SK-N-SH treated with all-trans-retinoic acid at 6 μM for 48 hours (cell line): ENCODE measurements around the gene DOLK.

Experiments
- CSDC2 ChIP-seq: fragments of 250-450 bp; sonication (Bioruptor Pico); IDR thresholded peaks from 2 replicates; pipeline ENCODE4 v1.5.0; 2020; ENCODE audit warnings: mild to moderate bottlenecking, moderate library complexity
- ZFP30 ChIP-seq: fragments of 450-650 bp; formaldehyde crosslinking; IDR thresholded peaks from 2 replicates; pipeline ENCODE4 v1.5.0; 2022; ENCODE audit warnings: mild to moderate bottlenecking, moderate library complexity
- ZNF70 ChIP-seq: fragments of 450-650 bp; formaldehyde crosslinking; IDR thresholded peaks from 2 replicates; pipeline ENCODE4 v1.5.0; 2020; ENCODE audit warnings: mild to moderate bottlenecking, moderate library complexity

DNA sequence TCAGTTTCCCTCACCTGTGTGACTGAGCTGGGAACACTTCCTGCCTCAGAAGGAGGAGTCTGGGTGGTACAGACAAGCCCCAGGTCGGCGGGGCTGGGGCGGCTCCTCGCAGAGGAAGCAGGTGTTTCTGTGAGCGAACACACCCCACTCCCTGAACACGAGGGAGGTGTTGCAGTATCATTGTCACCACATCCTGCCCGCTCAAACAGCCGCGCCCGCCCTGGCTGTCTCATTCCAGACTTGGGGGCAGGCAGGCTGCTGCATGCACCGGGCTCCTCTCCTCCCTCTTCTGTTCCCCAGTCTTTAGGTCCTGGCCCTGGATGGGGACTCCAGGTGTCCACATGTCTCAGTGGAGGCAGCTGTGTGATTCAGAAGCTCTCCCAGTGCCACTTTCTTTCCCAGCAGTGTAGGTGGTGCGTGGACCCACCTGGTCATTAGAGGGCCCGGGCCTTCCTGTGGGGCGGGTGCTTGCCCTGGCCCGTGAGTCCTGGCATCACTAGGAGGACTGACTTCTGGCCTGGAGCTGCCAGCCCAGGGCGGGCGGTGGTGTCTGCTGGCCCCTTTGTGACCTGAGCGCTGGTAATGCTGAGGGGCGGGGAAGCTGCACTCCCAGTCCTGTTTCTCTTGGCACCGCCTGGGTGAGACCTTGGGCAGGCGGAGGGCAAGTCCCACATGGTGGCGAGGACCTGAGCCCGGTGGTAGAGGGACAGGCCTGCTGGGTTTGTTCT is 44.9 kb downstream of the DOLK start:
- TF ChIP-seq ZFP30 (CRISPR knock-in tag) (no peak), CSDC2 (no peak), ZNF70 (CRISPR knock-in tag) (no peak)
